GM21515 (cell line): ENCODE results near the gene EEF1AKMT1.
A peak's percentile ranks its signal among the peaks of the same experiment; 100 is the strongest.

Experiments used
- ATAC-seq: cut with Tn5 transposase; IDR thresholded peaks from one replicate; pipeline ENCODE4 v1.9.1; 2021; ENCODE audit not compliant: unreplicated experiment

The EEF1AKMT1 gene

DNA sequence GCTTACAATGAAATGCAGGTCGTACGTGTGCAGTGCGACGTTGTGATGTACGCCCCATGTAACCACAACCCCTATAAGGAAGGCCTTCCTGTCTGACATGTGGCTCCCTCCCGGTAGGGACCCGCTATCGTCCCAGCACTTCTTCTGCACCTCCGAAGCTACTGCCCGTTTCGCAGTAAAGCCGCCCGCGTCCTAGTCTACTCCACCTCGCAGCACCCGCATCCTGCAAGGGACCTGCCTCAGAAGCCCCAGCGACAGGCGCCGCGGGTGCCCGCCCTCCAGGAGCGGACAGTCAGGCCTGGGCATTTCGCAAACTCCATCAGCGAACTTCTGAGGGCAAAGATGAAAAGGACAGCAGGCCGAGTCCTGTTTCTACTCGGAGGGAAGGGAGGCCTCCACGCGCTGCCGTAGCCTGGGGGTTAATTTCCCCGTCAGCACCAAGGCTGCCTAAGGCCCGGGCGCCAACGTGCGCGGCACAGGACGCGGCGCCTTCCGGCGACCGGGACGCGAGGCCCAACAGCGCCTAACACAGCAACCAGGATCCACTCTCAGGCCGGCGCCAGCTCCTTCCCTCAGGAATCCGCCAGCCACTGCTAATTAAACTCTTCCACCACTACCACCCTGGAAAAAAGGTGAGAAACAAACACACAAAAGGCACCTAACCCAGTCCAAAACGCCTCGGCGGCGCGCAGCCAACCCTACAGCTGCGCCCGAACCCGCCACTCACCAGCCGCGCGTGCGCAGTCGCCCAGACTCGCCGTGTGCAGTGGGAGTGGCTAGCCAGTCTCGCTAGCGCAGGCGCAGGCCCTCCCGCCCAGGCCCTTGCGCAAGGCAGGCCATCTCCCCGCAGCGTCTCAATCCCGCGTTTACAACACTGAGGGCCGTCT, at the start of gene EEF1AKMT1:
TSS of gene EEF1AKMT1 (minus strand) at position 768 of the 887 bp plus-strand sequence. CDS start 16,363 bp downstream, outside the sequence.
- ATAC-seq, result peak; percentile 87

- no peak for ATAC-seq
Observed at GRCh38 chr13:20823071-20823470, 49.3 kb upstream of the EEF1AKMT1 start.

DNA sequence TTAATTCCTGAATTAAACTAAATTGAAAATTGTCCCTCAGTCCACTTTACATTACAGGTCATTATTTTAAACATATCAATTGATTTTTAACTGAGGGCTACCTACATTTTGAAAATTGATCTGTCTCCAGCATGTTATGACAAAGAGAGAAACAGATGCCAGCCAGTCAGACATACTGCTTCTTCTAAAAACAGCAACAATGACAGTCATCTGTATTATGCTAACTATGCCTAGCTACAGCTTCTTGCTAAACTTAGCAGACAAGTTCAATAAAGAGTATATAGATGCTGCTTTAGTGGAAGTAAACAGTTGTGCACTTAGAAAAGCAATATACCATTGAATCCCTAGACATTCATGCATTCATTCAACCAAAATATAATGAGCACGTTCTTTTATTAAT, 48.6 kb upstream of the EEF1AKMT1 start:
- ATAC-seq, result no peak

DNA sequence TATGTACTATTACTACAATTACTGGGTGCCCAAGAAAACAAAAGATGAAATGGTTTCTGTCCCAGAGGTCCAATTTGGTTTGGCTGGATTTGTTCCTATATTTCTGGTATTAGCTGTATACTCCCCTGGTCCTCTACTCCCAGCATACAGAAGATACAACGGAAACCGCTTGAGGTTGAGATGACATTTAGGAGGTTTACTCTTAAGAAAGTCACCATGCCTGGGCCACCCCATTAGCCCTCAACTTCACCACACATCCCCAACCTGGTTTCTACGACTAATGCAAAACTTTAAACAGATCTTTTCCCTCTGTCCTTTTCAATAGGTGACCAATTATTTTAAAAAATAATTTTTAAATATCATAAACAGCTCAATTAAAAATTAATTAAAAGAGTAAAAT, 46.0 kb upstream of the EEF1AKMT1 start:
- ATAC-seq, result no peak

DNA sequence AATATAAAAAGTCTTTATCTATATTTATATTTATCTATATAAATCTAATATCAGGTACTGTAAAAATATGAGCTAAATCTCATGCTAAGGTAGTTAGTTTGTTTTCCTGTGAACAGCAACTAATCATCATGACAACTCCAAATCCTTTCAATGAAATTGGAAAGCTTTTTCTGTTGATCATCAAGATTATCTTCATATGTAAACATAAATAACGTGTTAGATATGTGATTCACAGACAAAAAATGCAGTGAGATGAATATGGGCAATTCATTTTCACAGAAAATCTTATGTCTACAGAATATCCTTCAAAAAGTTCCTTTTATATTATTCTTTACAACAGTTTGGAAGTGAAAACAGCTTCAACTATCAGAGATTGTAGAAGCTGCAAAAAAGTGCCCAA, 41.7 kb upstream of the EEF1AKMT1 start:
- no peak for ATAC-seq

DNA sequence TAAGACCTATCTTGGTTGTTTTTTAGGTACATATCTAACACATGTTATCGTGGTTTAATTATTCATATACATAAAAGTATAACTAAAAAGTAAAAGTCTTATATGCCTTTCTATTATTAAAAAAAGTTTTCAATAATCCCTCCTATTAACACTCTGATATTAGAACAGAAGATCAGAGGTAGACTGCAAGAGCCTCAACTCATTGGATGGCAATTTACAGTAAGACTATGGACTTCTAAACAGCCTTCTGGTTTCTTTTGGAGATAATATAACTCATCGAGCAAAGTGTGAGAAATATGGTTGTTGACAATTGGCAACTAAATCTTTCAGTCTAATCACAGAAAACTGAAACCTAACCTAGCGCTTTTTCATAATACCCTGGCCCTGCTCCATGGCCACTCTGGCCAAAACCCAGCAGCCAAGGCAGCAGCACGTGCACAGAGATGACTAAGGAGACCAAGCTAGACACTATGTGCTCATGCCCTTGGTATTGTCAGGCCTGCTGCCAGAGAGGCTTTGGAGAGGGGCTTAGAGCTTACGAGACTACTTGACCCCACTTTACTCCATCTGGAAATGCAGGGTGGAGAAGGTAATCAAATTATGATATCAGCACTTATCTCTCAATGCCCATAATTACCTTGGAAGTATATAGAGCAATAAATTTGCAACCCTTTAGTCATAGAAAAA, 40.6 kb upstream of the EEF1AKMT1 start:
- no peak for ATAC-seq

DNA sequence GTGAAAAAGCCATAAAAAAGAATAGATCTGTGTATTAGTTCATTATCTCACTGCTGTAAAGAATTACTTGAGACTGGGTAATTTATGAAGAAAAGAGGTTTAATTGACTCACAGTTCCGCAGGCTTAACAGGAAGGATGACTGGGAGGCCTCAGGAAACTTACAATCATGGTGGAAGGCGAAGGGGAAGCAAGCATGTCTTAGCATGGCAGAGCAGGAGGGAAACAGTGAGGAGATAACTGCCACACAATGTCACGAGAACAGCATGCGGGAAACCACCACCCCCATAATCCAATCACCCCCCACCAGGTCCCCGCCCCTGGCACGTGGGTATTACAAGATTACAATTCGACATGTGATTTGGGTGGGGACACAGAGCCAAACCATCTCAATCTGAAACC, 39.1 kb upstream of the EEF1AKMT1 start:
- no peak for ATAC-seq

- ATAC-seq, result no peak
Observed at GRCh38 chr13:20810808-20811207, 37.0 kb upstream of the EEF1AKMT1 start.

DNA sequence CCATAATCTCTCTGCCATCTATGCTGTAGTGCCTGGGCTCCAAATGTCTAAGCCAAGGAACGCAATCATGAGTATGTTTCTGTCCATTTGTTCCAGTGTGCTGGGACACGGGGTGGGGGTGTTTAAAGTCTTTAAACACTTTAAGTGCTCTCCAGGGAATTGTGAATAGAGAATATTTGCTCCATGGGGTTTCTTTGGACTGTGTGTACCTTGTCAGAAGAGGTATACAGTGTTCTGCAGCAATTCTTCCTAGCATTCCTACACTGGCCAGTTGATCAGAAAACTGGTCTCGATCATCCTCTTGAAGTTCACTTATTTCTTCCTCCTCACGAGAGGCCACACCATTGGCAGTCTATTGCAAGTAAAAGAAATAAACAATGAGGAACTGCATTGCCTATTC, 35.1 kb upstream of the EEF1AKMT1 start:
- ATAC-seq, result no peak

- no peak for ATAC-seq
Observed at GRCh38 chr13:20803180-20803965, 29.6 kb upstream of the EEF1AKMT1 start.

- no peak for ATAC-seq
Observed at GRCh38 chr13:20801707-20802106, 27.9 kb upstream of the EEF1AKMT1 start.

DNA sequence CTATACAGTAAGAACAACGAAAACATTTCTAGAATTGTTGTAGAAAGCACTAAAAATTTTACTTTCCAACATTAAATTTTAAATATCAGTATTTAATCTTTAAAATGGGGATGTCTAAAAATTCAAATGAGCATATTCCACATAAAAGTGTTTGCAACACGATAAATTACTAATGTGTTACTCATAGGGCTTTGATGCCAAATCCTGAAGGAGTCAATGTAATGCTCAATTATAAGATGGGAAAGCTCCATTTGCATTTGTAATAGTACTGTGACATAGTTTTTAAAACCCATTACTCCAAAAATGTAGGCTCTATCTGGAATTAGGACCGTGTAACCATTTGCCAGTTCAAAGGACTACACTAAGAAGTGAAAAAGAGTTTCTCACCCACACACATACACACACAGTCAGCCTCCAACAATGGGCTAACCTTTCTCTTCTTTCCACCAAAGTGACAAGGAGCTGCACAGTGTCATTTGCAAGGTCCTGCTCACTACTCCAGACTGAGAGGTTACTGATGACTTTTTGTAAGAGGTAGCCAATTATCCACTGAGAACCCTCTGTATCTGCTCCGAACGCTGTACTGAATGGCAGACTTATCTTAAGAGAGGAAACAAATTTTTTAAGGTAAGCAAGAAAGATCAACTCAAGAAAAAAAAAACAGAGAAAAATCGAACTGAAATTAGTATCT, 26.1 kb upstream of the EEF1AKMT1 start:
- no peak for ATAC-seq

DNA sequence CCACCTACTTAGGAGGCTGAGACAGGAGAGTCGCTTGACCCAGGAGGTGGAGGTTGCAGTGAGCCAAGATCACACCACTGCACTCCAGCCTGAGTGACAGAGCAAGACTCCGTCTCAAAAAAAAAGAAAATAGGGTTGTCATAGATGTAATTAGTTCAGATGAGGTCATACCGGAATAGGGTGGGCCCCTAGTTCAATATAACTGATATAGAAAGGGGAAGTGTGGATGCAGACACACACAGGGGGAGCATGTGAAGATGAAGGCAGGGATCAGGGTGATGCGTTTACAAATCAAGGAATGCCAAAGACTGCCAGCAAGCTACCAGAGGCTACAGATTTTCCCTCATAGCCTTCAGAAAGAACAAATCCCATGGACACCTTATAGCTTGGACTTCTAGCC, 24.3 kb upstream of the EEF1AKMT1 start:
- no peak for ATAC-seq

DNA sequence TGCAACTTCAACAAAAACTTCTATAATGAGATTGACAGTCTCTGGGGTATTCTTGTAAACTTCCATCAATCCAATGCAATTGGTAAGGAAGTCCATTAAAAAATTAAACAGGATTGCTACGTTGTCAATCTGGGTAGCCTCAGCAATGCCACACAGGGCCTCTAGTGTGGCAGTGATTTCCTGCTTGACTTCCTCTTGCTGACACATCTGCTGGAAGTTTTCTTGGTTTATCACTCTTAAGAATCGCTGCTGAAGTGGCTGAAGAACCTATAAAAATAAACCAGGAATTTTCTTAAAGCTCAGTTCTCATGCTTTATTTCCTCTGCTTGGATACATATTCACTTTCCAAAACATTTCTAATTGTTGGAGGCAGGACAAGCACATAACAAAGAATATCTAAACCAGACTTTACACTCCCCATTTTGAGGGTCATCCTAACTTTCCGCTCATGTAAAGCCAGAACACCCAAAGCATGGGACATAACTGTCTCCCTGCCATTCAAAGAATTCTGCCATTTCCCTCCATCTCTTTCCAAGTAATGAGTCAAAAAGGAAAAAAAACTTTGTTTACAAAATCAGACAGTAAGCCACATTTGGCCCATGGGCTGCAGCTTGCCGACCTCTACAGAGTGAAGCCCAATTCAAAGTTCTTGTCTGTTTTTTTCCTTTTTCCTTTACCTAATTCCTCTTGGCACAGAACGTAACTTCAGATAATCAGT, 23.2 kb upstream of the EEF1AKMT1 start:
- no peak for ATAC-seq

GRCh38 chr13:20789665-20790064, 15.9 kb upstream of the EEF1AKMT1 start:
- no peak for ATAC-seq

- no peak for ATAC-seq
Observed at GRCh38 chr13:20788312-20788711, 14.6 kb upstream of the EEF1AKMT1 start.

- no peak for ATAC-seq
Observed at GRCh38 chr13:20787180-20787579, 13.4 kb upstream of the EEF1AKMT1 start.

- peak; percentile 69 for ATAC-seq
Observed at GRCh38 chr13:20782116-20782708, 8.5 kb upstream of the EEF1AKMT1 start.

- ATAC-seq, result no peak
Observed at GRCh38 chr13:20780317-20780716, 6.6 kb upstream of the EEF1AKMT1 start.

DNA sequence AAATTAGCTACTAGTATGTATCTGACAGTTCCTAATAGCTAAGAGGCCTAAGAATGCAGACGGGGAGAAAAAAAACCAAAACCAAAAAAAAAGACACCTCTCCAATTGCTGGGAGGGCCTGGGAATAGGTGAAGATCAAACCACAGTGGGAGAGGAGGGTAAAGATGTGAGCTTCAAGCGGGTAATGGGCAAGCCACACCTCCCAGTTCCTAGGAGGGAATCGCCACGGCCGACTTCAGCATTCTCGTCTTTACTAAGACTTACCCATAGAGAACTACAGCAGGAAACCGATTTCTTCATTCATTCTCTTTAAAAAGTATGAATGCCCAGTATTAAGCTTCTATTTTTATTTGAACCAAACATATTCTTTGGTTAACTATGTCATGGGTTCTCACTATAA, 5.6 kb upstream of the EEF1AKMT1 start:
- no peak for ATAC-seq
